HepG2 (cell line): ENCODE measurements around the gene SLC22A12. TPM values are rescaled to one million over a fixed set of nuclear protein-coding genes. Genes with fewer than 3 reads are reported as not detected.

Experiments used
- ATAC-seq: fragments of 200-7000 bp; cut with Tn5 transposase; 3 replicates; pipeline ENCODE4 v1.9.1; 2020; ENCODE audit warnings: mild to moderate bottlenecking, moderate library complexity
- BruUV-seq: library from RNA; stranded (reverse); fragments of 400-500 nt; replicated peaks from 2 replicates; lab custom pipeline; 2021; lab: Mats Ljungman, UMichigan
- CTCF ChIA-PET: fragments of 300-600 bp; formaldehyde crosslinking; extraction: SDS; loops from one replicate; lab custom pipeline; 2021; ENCODE audit warnings: low total read pairs, inconsistent platforms, low intra/inter-chr PET ratio; lab: Yijun Ruan, JAX
- POLR2A ChIA-PET: fragments of 350-600 bp; sonication (Branson Sonifier 250); formaldehyde crosslinking; loops from one replicate; lab custom pipeline; 2020; ENCODE audit warnings: antibody characterized with exemption, inconsistent platforms; lab: Yijun Ruan, JAX
- DNase-seq: peaks from one replicate; pipeline ENCODE4 v3.0.0-alpha.2; 2015; ENCODE audit warnings: low spot score
- FAIRE-seq: peaks from 3 replicates; lab custom pipeline; 2011; peaks lifted over from hg19 to GRCh38; lab: Jason Lieb, UNC
- H2AFZ ChIP-seq: one replicate; pipeline ENCODE4 v1.6.1; 2011; ENCODE audit warnings: low read length, inconsistent platforms
- H3K27ac ChIP-seq: fragments of 300-600 bp; 3 replicates; pipeline ENCODE4 v1.8.0; 2011; ENCODE audit warnings: mixed run types, mild to moderate bottlenecking, mixed read lengths, low read length, inconsistent platforms; ENCODE audit not compliant: insufficient read depth; ENCODE audit errors: extremely low read length
- H3K27me3 ChIP-seq, 2 experiments: fragments of 200-600 bp in 1 of 2; 2 replicates in 1 of 2; 3 replicates in 1 of 2; pipeline versions ENCODE4 v1.6.0 to v1.8.0; 2011; ENCODE audit warnings: low read length in 2 of 2, mild to moderate bottlenecking in 2 of 2, moderate library complexity in 2 of 2, inconsistent platforms in 1 of 2; ENCODE audit not compliant: insufficient read depth in 2 of 2, control insufficient read depth in 1 of 2
- H3K36me3 ChIP-seq, 2 experiments: fragments of 200-600 bp in 1 of 2; replicated peaks in 1 of 2; 2 replicates in 1 of 2; 3 replicates in 1 of 2; pipeline versions ENCODE4 v1.5.1 to v1.8.0; 2011; ENCODE audit warnings: low read length in 2 of 2, inconsistent platforms in 1 of 2; ENCODE audit not compliant: insufficient read depth in 2 of 2, control insufficient read depth in 1 of 2
- H3K4me1 ChIP-seq: 2 replicates; pipeline ENCODE4 v1.5.1; 2012; ENCODE audit warnings: low read length, inconsistent platforms; ENCODE audit not compliant: insufficient read depth
- H3K4me2 ChIP-seq: 2 replicates; pipeline ENCODE4 v1.6.0; 2011; ENCODE audit warnings: low read depth, low read length, inconsistent platforms
- H3K4me3 ChIP-seq, 3 experiments: fragments of 200-600 bp in 1 of 3; sonication (generic), shearing (Covaris generic) in 1 of 3; replicated peaks in 1 of 3; 2 replicates each; pipeline ENCODE4 v1.5.1; 2011 to 2016; ENCODE audit warnings: low read length in 3 of 3, inconsistent platforms in 2 of 3, low read depth in 2 of 3, mild to moderate bottlenecking in 2 of 3, control low read depth in 1 of 3, mixed read lengths in 1 of 3; ENCODE audit not compliant: insufficient read depth in 1 of 3
- H3K79me2 ChIP-seq: one replicate; pipeline ENCODE4 v1.6.1; 2011; ENCODE audit warnings: low read length, inconsistent platforms; ENCODE audit not compliant: insufficient read depth
- H3K9ac ChIP-seq: 2 replicates; pipeline ENCODE4 v1.6.0; 2011; ENCODE audit warnings: mild to moderate bottlenecking, low read depth, low read length, inconsistent platforms; ENCODE audit not compliant: insufficient read depth
- H3K9me3 ChIP-seq: 2 replicates; pipeline ENCODE4 v1.5.1; 2012; ENCODE audit warnings: mild to moderate bottlenecking, low read length
- H4K20me1 ChIP-seq: 2 replicates; pipeline ENCODE4 v1.6.0; 2011; ENCODE audit warnings: inconsistent platforms, mild to moderate bottlenecking, low read length, moderate library complexity; ENCODE audit not compliant: insufficient read depth
- AHR ChIP-seq: IDR thresholded peaks from 2 replicates; pipeline ENCODE4 v1.6.1; 2018; ENCODE audit warnings: missing genetic modification reagents, missing compliant biosample characterization
- CEBPB ChIP-seq: IDR thresholded peaks from 2 replicates; pipeline ENCODE4 v1.6.1; 2011; ENCODE audit warnings: low read depth, low read length, improper control_type of control experiment, borderline replicate concordance
- MEIS2 ChIP-seq: sonication (generic); formaldehyde crosslinking; IDR thresholded peaks from 2 replicates; pipeline ENCODE4 v1.9.0; 2021; ENCODE audit warnings: mild to moderate bottlenecking, missing genetic modification reagents
- MYPOP ChIP-seq: sonication (generic); formaldehyde crosslinking; IDR thresholded peaks from 2 replicates; pipeline ENCODE4 v1.8.1; 2023; ENCODE audit warnings: mild to moderate bottlenecking, moderate library complexity, missing genetic modification reagents
- PREB ChIP-seq: sonication (generic); formaldehyde crosslinking; IDR thresholded peaks from 2 replicates; pipeline ENCODE4 v1.4.0; 2020; ENCODE audit warnings: missing genetic modification reagents
- TBL1XR1 ChIP-seq: fragments of 150-350 bp; IDR thresholded peaks from 2 replicates; pipeline ENCODE4 v1.6.1; 2014; ENCODE audit warnings: borderline replicate concordance, low read length; ENCODE audit not compliant: partially characterized antibody
- ZNF646 ChIP-seq: sonication (generic); formaldehyde crosslinking; IDR thresholded peaks from 2 replicates; pipeline ENCODE4 v1.9.0; 2021; ENCODE audit warnings: mild to moderate bottlenecking, missing genetic modification reagents
- ZNF691 ChIP-seq: sonication (generic); formaldehyde crosslinking; IDR thresholded peaks from 2 replicates; pipeline ENCODE4 v1.4.0; 2020; ENCODE audit warnings: missing genetic modification reagents, low read depth, mild to moderate bottlenecking, borderline replicate concordance
- WGBS: methylation state at CpG from one replicate; pipeline ENCODE4 v1.1.6; 2017; ENCODE audit warnings: low lambda C conversion rate; 5-methylcytosine and 5-hydroxymethylcytosine counted together
- in situ Hi-C: cut with HindIII; loops from 2 replicates; pipeline ENCODE4 v1.10.0; 2017; ENCODE audit warnings: low pct_unique_long_range_greater_than_20kb; ENCODE audit not compliant: extremely low pct_ligation_motif_present
- intact Hi-C: fragments of 100-400 bp; cut with micrococcal nuclease; formaldehyde crosslinking; loops from one replicate; pipeline ENCODE4 v1.10.0; 2022; ENCODE audit not compliant: unreplicated experiment
- polyA plus RNA-seq, 8 experiments: library from polyadenylated mRNA; depleted of rRNA in 3 of 8; stranded (reverse) in 7 of 8; unstranded in 1 of 8; fragments of >200 nt; fragmentation: Illumina TruSeq in 4 of 8; extraction: Trizol in 4 of 8; gene quantifications; 2 replicates each; pipeline versions ENCODE4 v1.2.1 to v1.2.3, GENCODE V29; 2011 to 2016; ENCODE audit warnings: low read depth in 4 of 8, missing spikeins in 1 of 8, mixed read lengths in 1 of 8; ENCODE audit not compliant: insufficient read depth in 1 of 8
- total RNA-seq, 5 experiments: library from RNA; depleted of rRNA; stranded (reverse); fragments of >200 nt; fragmentation: Illumina TruSeq; extraction: Trizol; gene quantifications; 2 replicates each; pipeline ENCODE4 v1.2.3, GENCODE V29; 2016; ENCODE audit warnings: low read depth in 1 of 5

SLC22A12 gene
- total and polyA plus RNA-seq, 2 of the 13 experiments (the other 11 are each of a cell fraction or from before 2014, with no cell fraction given): not detected

GRCh38 chr11:64613648-64614047 lies 22.6 kb downstream of the SLC22A12 start:
- Histone ChIP-seq H3K4me3 (no peak overlapping the region), H3K79me2 (no peaks in the 10 kb centered on the region), H3K9ac (no peak overlapping the region), H2AFZ (no peak overlapping the region), H3K9me3 (no peaks in the 10 kb centered on the region), H3K27ac (no peak overlapping the region), H3K4me2 (no peak overlapping the region), H3K27me3 (peaks cover 5 to 19% of the 10 kb centered on the region in 2 experiments; a peak in 3 of 5 replicates), H3K36me3 (no peaks in the 10 kb centered on the region), H4K20me1 (no peaks in the 10 kb centered on the region), H3K4me1 (peaks cover 5% of the 10 kb centered on the region; the same call in 1 of the 2 replicates)
- no TSS peak for BruUV-seq
- DNase-seq (no peak), ATAC-seq (no peak), FAIRE-seq (no peak)
- ChIA-PET CTCF (no interaction called here), POLR2A (no interaction called here)
- WGBS: 20% methylated on average over 6 of the region's 6 CpGs
- TF ChIP-seq TBL1XR1: no peak
- no peak for TF ChIP-seq CEBPB
- TF ChIP-seq ZNF691 (CRISPR knock-in tag): no peak
- TF ChIP-seq PREB (CRISPR knock-in tag): no peak
- TF ChIP-seq ZNF646 (CRISPR knock-in tag): no peak
- no peak for TF ChIP-seq MYPOP
- TF ChIP-seq MEIS2: no peak
- TF ChIP-seq AHR (CRISPR knock-in tag): no peak
- in situ Hi-C loops (no loop called here), intact Hi-C loops (no loop called here)
